ENCODE results near the gene KRT33B. TPM values are rescaled to one million over a fixed set of nuclear protein-coding genes. Genes with fewer than 3 reads are reported as not detected.

The KRT33B gene
- total and polyA plus RNA-seq, 11 donors: not detected

GRCh38 chr17:41393826-41394225 lies 24.2 kb upstream of the KRT33B start:
- Histone ChIP-seq H3K27ac (peak overlapping the region in 1 of 12 donors; percentile 24), H3K4me1 (peaks cover 0 to 18% (median 4%) of the 10 kb centered on the region in 12 donors), H3K4me3 (no peak overlapping the region), H3K36me3 (no peaks in the 10 kb centered on the region), H3K27me3 (peaks cover 0 to 8% (median 0%) of the 10 kb centered on the region in 9 donors), H3K9me3 (no peaks in the 10 kb centered on the region)
- ATAC-seq (no peak), DNase-seq (no peak)
- WGBS, 4 donors: 74 to 84% (median 81%) methylated on average over 10 of the region's 10 CpGs
- TF ChIP-seq POLR2A (IDR thresholded peaks at IDR 0.05) (no peak), CTCF (IDR thresholded peaks at IDR 0.05) (no peak)
- intact Hi-C loops (cut with DNase I): no loop called here

- intact Hi-C loops (cut with DNase I): no loop called here
- H3K36me3 ChIP-seq: no peaks in the 10 kb centered on the region
- H3K4me1 ChIP-seq: peaks cover 0 to 18% (median 4%) of the 10 kb centered on the region in 12 donors
- H3K4me3 ChIP-seq: no peak overlapping the region
- ATAC-seq (peak; percentile 58 to 97 (median 89)), DNase-seq (peak in 3 of 5 donors; percentile 18 to 50 (median 31))
- 13 to 30% (median 20%) methylated on average over 5 of the region's 5 CpGs for WGBS, 4 donors
- H3K27ac ChIP-seq: peak overlapping the region in 3 of 12 donors; percentile 13 to 24 (median 24)
- TF ChIP-seq POLR2A (IDR thresholded peaks at IDR 0.05): no peak
- no peak for TF ChIP-seq CTCF (IDR thresholded peaks at IDR 0.05)
- H3K9me3 ChIP-seq: no peaks in the 10 kb centered on the region
- H3K27me3 ChIP-seq: peaks cover 0 to 8% (median 0%) of the 10 kb centered on the region in 9 donors
Measured at GRCh38 chr17:41393294-41393693, 23.7 kb upstream of the KRT33B start.

GRCh38 chr17:41392278-41392677 lies 22.7 kb upstream of the KRT33B start:
- peaks cover 0 to 4% (median 0%) of the 10 kb centered on the region in 12 donors for H3K9me3 ChIP-seq
- WGBS, 4 donors: 89 to 99% (median 98%) methylated on average over 1 of the region's 1 CpG
- no peak overlapping the region for H3K4me3 ChIP-seq
- no peaks in the 10 kb centered on the region for H3K36me3 ChIP-seq
- H3K27me3 ChIP-seq: peaks cover 0 to 12% (median 0%) of the 10 kb centered on the region in 9 donors
- ATAC-seq (no peak), DNase-seq (no peak)
- peaks cover 0 to 18% (median 4%) of the 10 kb centered on the region in 12 donors for H3K4me1 ChIP-seq
- no peak overlapping the region for H3K27ac ChIP-seq
- TF ChIP-seq POLR2A (IDR thresholded peaks at IDR 0.05) (no peak), CTCF (IDR thresholded peaks at IDR 0.05) (no peak)
- intact Hi-C loops (cut with DNase I): no loop called here

GRCh38 chr17:41391535-41391934 lies 21.9 kb upstream of the KRT33B start:
- no peak overlapping the region for H3K4me3 ChIP-seq
- intact Hi-C loops (cut with DNase I): no loop called here
- H3K4me1 ChIP-seq: peaks cover 0 to 18% (median 4%) of the 10 kb centered on the region in 12 donors
- peaks cover 0 to 12% (median 0%) of the 10 kb centered on the region in 9 donors for H3K27me3 ChIP-seq
- H3K27ac ChIP-seq: no peak overlapping the region
- DNase-seq (no peak), ATAC-seq (no peak)
- H3K36me3 ChIP-seq: no peaks in the 10 kb centered on the region
- TF ChIP-seq POLR2A (IDR thresholded peaks at IDR 0.05): no peak
- no peak for TF ChIP-seq CTCF (IDR thresholded peaks at IDR 0.05)
- 63 to 74% (median 65%) methylated on average over 2 of the region's 2 CpGs for whole genome bisulfite sequencing, 4 donors
- peaks cover 0 to 12% (median 7%) of the 10 kb centered on the region in 12 donors for H3K9me3 ChIP-seq

Data from heart left ventricle (tissue), 16 donors.